Lung microvascular endothelial cell (primary cell): ENCODE results near the gene C1QTNF1. TPM values are rescaled to one million over a fixed set of nuclear protein-coding genes. Genes with fewer than 3 reads are reported as not detected.
A peak's percentile ranks its signal among the peaks of the same experiment; 100 is the strongest.
"Not testable (repeated sequence)": the region's sequence is repeated elsewhere in the genome, so short reads cannot be mapped to it uniquely, and the experiment has no call there.

Experiments used
- DNase-seq, 2 donors: peaks; one replicate each; pipeline versions ENCODE4 v3.0.0 to v3.0.0-alpha.2; 2010; ENCODE audit warnings: low read depth in 2 of 2
- total RNA-seq: library from RNA; depleted of rRNA; stranded (reverse); fragments of >200 nt; gene quantifications from 2 replicates; pipeline ENCODE4 v1.2.1, GENCODE V29; 2014

Gene C1QTNF1
- total RNA-seq, 1 donor from 2014 or later, result 11.9 TPM

- no peak for DNase-seq
Measured at GRCh38 chr17:79022507-79022991, 1.4 kb upstream of the C1QTNF1 start.

GRCh38 chr17:79023180-79023705 is 726 bp upstream of the C1QTNF1 start:
- DNase-seq, result no peak

GRCh38 chr17:79024901-79025737 is 1.1 kb downstream of the C1QTNF1 start:
- no peak for DNase-seq

- peak; percentile 29 to 70 for DNase-seq
Measured at GRCh38 chr17:79026376-79027273, 2.7 kb downstream of the C1QTNF1 start.

GRCh38 chr17:79027274-79027924 is 3.4 kb downstream of the C1QTNF1 start:
- no peak for DNase-seq

- DNase-seq, result peak in 1 of 2 donors; percentile 25
Measured at GRCh38 chr17:79027925-79028491, 4.0 kb downstream of the C1QTNF1 start.

- DNase-seq, result no peak
Measured at GRCh38 chr17:79028496-79029326, 4.7 kb downstream of the C1QTNF1 start.

- DNase-seq, result no peak
Measured at GRCh38 chr17:79029327-79030009, 5.5 kb downstream of the C1QTNF1 start.

GRCh38 chr17:79030636-79031035 is 6.7 kb downstream of the C1QTNF1 start:
- DNase-seq, result not testable (repeated sequence)

- DNase-seq, result no peak
Measured at GRCh38 chr17:79031996-79032875, 8.3 kb downstream of the C1QTNF1 start.

- DNase-seq, result no peak
Measured at GRCh38 chr17:79033046-79033616, 9.2 kb downstream of the C1QTNF1 start.

GRCh38 chr17:79033741-79034501 is 10.0 kb downstream of the C1QTNF1 start:
- DNase-seq, result no peak

GRCh38 chr17:79034931-79035485 is 11.0 kb downstream of the C1QTNF1 start:
- no peak for DNase-seq

- no peak for DNase-seq
Measured at GRCh38 chr17:79035686-79036085, 11.7 kb downstream of the C1QTNF1 start.

GRCh38 chr17:79036181-79036580 is 12.2 kb downstream of the C1QTNF1 start:
- DNase-seq, result no peak

GRCh38 chr17:79036596-79036995 is 12.6 kb downstream of the C1QTNF1 start:
- peak; percentile 29 to 90 for DNase-seq

- peak in 1 of 2 donors; percentile 49 for DNase-seq
Measured at GRCh38 chr17:79038545-79039135, 14.7 kb downstream of the C1QTNF1 start.
